ENCODE data around the gene CHRM4. TPM values are rescaled to one million over a fixed set of nuclear protein-coding genes. Genes with fewer than 3 reads are reported as not detected.
A peak's percentile ranks its signal among the peaks of the same experiment; 100 is the strongest.

The CHRM4 gene
- 0.42 TPM in 1 of 2 replicates, not detected in the other for total RNA-seq (2014; rRNA removed; shearing (Covaris generic))

- DNase-seq (ENCODE audit: low read depth in 1 of 2, low spot score in 2 of 2), result peak; percentile 36 to 70
- Histone ChIP-seq H3K9me3 (replicated peaks) (peaks cover 4% of the 10 kb centered on the region), H3K4me1 (replicated peaks) (peaks cover 39% of the 10 kb centered on the region), H3K27me3 (replicated peaks) (peaks cover 33% of the 10 kb centered on the region), H3K36me3 (no peaks in the 10 kb centered on the region), H3K27ac (no peak within 1 kb of the TSS), H3K4me3 (peak within 1 kb of the TSS; percentile 61)
These were observed at the start of gene CHRM4 for GRCh38 chr11:46391578-46392420. CHRM4 (minus strand) TSS chr11:46391776; CDS start chr11:46386557, 5,219 bp downstream.

DNA sequence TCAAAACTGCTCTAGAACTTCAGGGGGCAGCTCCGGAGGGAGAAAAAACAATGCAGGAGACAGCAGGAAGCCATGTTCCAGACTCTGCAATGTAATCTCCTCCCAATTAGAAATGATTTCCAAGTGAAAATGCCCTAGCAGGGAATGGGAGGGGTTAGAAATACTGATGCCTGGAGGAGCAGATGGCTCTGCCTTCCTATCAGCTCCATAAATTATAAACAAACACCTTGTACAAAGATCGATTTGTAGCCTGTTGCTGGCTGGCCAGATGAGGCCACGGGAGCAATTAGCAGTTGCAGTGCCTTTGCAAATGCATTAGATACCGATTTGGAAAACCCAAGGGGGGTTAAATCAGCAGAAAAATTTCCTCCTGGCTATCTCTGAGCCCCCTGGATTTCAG, 46.6 kb upstream of the CHRM4 start:
- no peak for DNase-seq (ENCODE audit: low read depth in 1 of 2, low spot score in 2 of 2)
- no peak overlapping the region for H3K27ac ChIP-seq
- no peaks in the 10 kb centered on the region for H3K9me3 ChIP-seq (replicated peaks)
- peaks cover 24% of the 10 kb centered on the region for H3K36me3 ChIP-seq
- H3K4me3 ChIP-seq, result no peak overlapping the region
- H3K27me3 ChIP-seq (replicated peaks), result no peaks in the 10 kb centered on the region
- no peaks in the 10 kb centered on the region for H3K4me1 ChIP-seq (replicated peaks)

- Histone ChIP-seq H3K4me3 (no peak overlapping the region), H3K4me1 (replicated peaks) (no peaks in the 10 kb centered on the region), H3K36me3 (peaks cover 23% of the 10 kb centered on the region), H3K9me3 (replicated peaks) (no peaks in the 10 kb centered on the region), H3K27me3 (replicated peaks) (no peaks in the 10 kb centered on the region), H3K27ac (no peak overlapping the region)
- DNase-seq (ENCODE audit: low read depth in 1 of 2, low spot score in 2 of 2), result no peak
These were observed 45.6 kb upstream of the CHRM4 start for GRCh38 chr11:46437122-46437689.

DNA sequence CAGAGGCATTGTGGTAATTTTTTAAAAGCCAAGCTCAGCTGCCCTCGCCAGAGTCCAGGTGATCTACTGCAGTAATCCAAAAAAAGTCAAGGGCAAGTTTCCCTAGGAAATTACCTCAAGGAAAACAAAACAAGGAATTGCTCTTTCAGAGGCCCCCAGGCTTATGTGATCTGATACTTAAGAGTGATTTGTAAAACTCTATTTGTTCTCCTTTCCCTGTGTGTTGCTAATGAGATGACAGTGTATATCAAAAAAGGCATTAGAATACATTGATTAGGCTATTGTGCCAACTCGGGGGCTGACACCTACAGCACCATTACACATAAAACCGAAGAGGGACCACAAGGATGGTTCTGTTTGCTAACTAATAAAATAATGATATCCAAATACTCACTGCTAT, 44.5 kb upstream of the CHRM4 start:
- H3K27ac ChIP-seq, result no peak overlapping the region

GRCh38 chr11:46435679-46436078, 44.1 kb upstream of the CHRM4 start:
- Histone ChIP-seq H3K9me3 (replicated peaks) (no peaks in the 10 kb centered on the region), H3K36me3 (peaks cover 30% of the 10 kb centered on the region), H3K4me3 (no peak overlapping the region), H3K27ac (no peak overlapping the region), H3K4me1 (replicated peaks) (no peaks in the 10 kb centered on the region), H3K27me3 (replicated peaks) (no peaks in the 10 kb centered on the region)
- DNase-seq (ENCODE audit: low read depth in 1 of 2, low spot score in 2 of 2), result no peak

More for the DNA sequence above, 44.5 kb upstream of the CHRM4 start:
- Histone ChIP-seq H3K36me3 (peaks cover 29% of the 10 kb centered on the region), H3K27me3 (replicated peaks) (no peaks in the 10 kb centered on the region), H3K4me1 (replicated peaks) (no peaks in the 10 kb centered on the region), H3K9me3 (replicated peaks) (no peaks in the 10 kb centered on the region), H3K4me3 (no peak overlapping the region)
- no peak for DNase-seq (ENCODE audit: low read depth in 1 of 2, low spot score in 2 of 2)

- Histone ChIP-seq H3K27me3 (replicated peaks) (no peaks in the 10 kb centered on the region), H3K36me3 (peaks cover 36% of the 10 kb centered on the region), H3K27ac (no peak overlapping the region), H3K4me1 (replicated peaks) (no peaks in the 10 kb centered on the region), H3K4me3 (no peak overlapping the region), H3K9me3 (replicated peaks) (no peaks in the 10 kb centered on the region)
- no peak for DNase-seq (ENCODE audit: low read depth in 1 of 2, low spot score in 2 of 2)
These were observed 39.6 kb upstream of the CHRM4 start for GRCh38 chr11:46431211-46431610.

DNA sequence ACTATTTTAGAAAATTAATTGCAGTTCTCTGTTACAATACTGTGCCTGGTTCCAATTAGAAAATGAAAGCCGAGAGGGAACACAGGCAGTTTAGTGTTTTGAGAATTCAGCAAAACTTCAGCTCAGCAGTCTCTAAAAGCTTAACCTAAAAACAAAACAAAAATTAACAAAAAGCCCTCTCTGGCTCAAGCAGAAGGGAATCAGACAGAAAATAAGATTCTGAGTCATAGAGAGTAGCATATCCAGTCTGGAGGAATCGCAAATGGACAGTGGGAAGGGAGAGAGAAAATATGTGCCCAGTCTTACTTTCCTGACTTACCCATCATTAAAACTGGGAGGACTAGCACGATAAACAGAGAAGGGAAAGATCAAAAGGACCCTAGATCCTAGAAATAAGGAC, 38.1 kb upstream of the CHRM4 start:
- Histone ChIP-seq H3K4me3 (no peak overlapping the region), H3K27me3 (replicated peaks) (no peaks in the 10 kb centered on the region), H3K4me1 (replicated peaks) (no peaks in the 10 kb centered on the region), H3K36me3 (peaks cover 34% of the 10 kb centered on the region), H3K9me3 (replicated peaks) (no peaks in the 10 kb centered on the region), H3K27ac (no peak overlapping the region)
- no peak for DNase-seq (ENCODE audit: low read depth in 1 of 2, low spot score in 2 of 2)

GRCh38 chr11:46427364-46427763, 35.8 kb upstream of the CHRM4 start:
- Histone ChIP-seq H3K4me1 (replicated peaks) (no peaks in the 10 kb centered on the region), H3K36me3 (peaks cover 16% of the 10 kb centered on the region), H3K9me3 (replicated peaks) (no peaks in the 10 kb centered on the region), H3K4me3 (no peak overlapping the region), H3K27ac (no peak overlapping the region), H3K27me3 (replicated peaks) (no peaks in the 10 kb centered on the region)
- no peak for DNase-seq (ENCODE audit: low read depth in 1 of 2, low spot score in 2 of 2)

GRCh38 chr11:46426233-46426991, 34.8 kb upstream of the CHRM4 start:
- no peak for DNase-seq (ENCODE audit: low read depth in 1 of 2, low spot score in 2 of 2)
- H3K27ac ChIP-seq, result no peak overlapping the region

GRCh38 chr11:46422588-46422987, 31.0 kb upstream of the CHRM4 start:
- Histone ChIP-seq H3K27ac (no peak overlapping the region), H3K36me3 (peaks cover 5% of the 10 kb centered on the region; the same call in 1 of the 2 replicates), H3K27me3 (replicated peaks) (no peaks in the 10 kb centered on the region), H3K9me3 (replicated peaks) (no peaks in the 10 kb centered on the region), H3K4me1 (replicated peaks) (no peaks in the 10 kb centered on the region), H3K4me3 (no peak overlapping the region)
- DNase-seq (ENCODE audit: low read depth in 1 of 2, low spot score in 2 of 2), result no peak

More at GRCh38 chr11:46426233-46426991, 34.8 kb upstream of the CHRM4 start:
- H3K36me3 ChIP-seq, result peaks cover 14% of the 10 kb centered on the region
- H3K27me3 ChIP-seq (replicated peaks), result no peaks in the 10 kb centered on the region
- no peaks in the 10 kb centered on the region for H3K4me1 ChIP-seq (replicated peaks)
- H3K4me3 ChIP-seq, result no peak overlapping the region
- H3K9me3 ChIP-seq (replicated peaks), result no peaks in the 10 kb centered on the region

GRCh38 chr11:46421257-46421880, 29.8 kb upstream of the CHRM4 start:
- Histone ChIP-seq H3K9me3 (replicated peaks) (no peaks in the 10 kb centered on the region), H3K4me1 (replicated peaks) (no peaks in the 10 kb centered on the region), H3K27me3 (replicated peaks) (no peaks in the 10 kb centered on the region), H3K4me3 (no peak overlapping the region), H3K27ac (no peak overlapping the region), H3K36me3 (peaks cover 8% of the 10 kb centered on the region; the same call in 1 of the 2 replicates)
- no peak for DNase-seq (ENCODE audit: low read depth in 1 of 2, low spot score in 2 of 2)

DNA sequence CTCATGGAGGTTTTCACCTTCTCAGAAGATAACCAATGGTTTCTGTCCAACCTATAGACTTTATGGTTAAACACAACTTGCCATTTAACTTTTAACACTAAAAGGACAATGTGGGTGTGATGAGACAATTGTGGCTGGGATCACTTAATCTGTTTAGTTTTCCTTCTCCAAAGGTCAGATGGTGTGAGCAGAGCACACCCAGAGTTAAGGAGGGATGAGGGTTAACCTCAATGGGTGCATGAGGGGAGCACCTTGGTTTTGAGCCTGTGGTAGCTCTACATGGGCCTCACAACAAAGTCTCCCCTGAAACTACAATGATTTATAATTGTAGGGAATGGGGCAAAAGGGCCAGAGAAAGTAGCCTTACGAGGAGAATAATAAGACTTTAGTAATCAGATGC, 28.9 kb upstream of the CHRM4 start:
- no peak overlapping the region for H3K27ac ChIP-seq

DNA sequence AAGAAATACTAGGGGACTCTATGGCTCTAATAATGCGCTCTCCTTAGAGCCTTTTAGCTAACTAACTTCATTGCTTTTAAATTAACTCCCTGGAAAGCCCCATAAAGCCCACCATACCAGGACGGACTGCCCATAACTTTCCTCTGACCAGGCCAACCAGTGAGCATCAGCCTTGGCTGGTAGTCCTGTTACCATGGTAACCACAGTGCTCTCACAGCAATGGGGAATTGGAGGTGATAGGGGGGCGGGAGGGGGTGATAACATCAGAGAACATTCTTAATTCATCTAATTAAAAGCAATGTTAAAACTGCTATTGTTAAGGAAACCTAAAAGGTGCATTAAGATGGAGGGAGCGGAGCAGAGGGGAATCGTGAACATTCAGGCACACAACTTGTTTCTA, 27.2 kb upstream of the CHRM4 start:
- Histone ChIP-seq H3K9me3 (replicated peaks) (no peaks in the 10 kb centered on the region), H3K4me1 (replicated peaks) (no peaks in the 10 kb centered on the region), H3K27ac (no peak overlapping the region), H3K27me3 (replicated peaks) (no peaks in the 10 kb centered on the region), H3K4me3 (no peak overlapping the region), H3K36me3 (peaks cover 23% of the 10 kb centered on the region)
- DNase-seq (ENCODE audit: low read depth in 1 of 2, low spot score in 2 of 2), result no peak

More for the DNA sequence above, 28.9 kb upstream of the CHRM4 start:
- Histone ChIP-seq H3K36me3 (peaks cover 12% of the 10 kb centered on the region; the same call in 1 of the 2 replicates), H3K4me3 (no peak overlapping the region), H3K9me3 (replicated peaks) (no peaks in the 10 kb centered on the region), H3K27me3 (replicated peaks) (no peaks in the 10 kb centered on the region), H3K4me1 (replicated peaks) (no peaks in the 10 kb centered on the region)
- DNase-seq (ENCODE audit: low read depth in 1 of 2, low spot score in 2 of 2), result no peak

All from SJSA1 (cell line).